ENCODE data around the gene BTG2.
A peak's percentile ranks its signal among the peaks of the same experiment; 100 is the strongest.

The BTG2 gene

GRCh38 chr1:203273206-203273868 is 32.0 kb upstream of the BTG2 start:
- DNase-seq (ENCODE audit: extremely low read depth, low read depth): peak; percentile 40
- TF ChIP-seq CTCF (IDR thresholded peaks at IDR 0.05; ENCODE audit: low read depth, low read length): peak; percentile 98

- DNase-seq (ENCODE audit: extremely low read depth, low read depth): no peak
- no peak for TF ChIP-seq CTCF (IDR thresholded peaks at IDR 0.05; ENCODE audit: low read depth, low read length)
These were observed 31.3 kb upstream of the BTG2 start for GRCh38 chr1:203273869-203274602.

GRCh38 chr1:203274603-203275381 is 30.5 kb upstream of the BTG2 start:
- no peak for TF ChIP-seq CTCF (IDR thresholded peaks at IDR 0.05; ENCODE audit: low read depth, low read length)

GRCh38 chr1:203275656-203276272 is 29.6 kb upstream of the BTG2 start:
- no peak for DNase-seq (ENCODE audit: extremely low read depth, low read depth)
- no peak for TF ChIP-seq CTCF (IDR thresholded peaks at IDR 0.05; ENCODE audit: low read depth, low read length)

More at GRCh38 chr1:203274603-203275381, 30.5 kb upstream of the BTG2 start:
- no peak for DNase-seq (ENCODE audit: extremely low read depth, low read depth)

- TF ChIP-seq CTCF (IDR thresholded peaks at IDR 0.05; ENCODE audit: low read depth, low read length): no peak
- no peak for DNase-seq (ENCODE audit: extremely low read depth, low read depth)
These were observed 28.9 kb upstream of the BTG2 start for GRCh38 chr1:203276408-203276807.

GRCh38 chr1:203276916-203277545 is 28.3 kb upstream of the BTG2 start:
- TF ChIP-seq CTCF (IDR thresholded peaks at IDR 0.05; ENCODE audit: low read depth, low read length): no peak
- no peak for DNase-seq (ENCODE audit: extremely low read depth, low read depth)
